K562 (cell line): Measurements from ENCODE around the gene MYO3B. TPM values are rescaled to one million over a fixed set of nuclear protein-coding genes. Genes with fewer than 3 reads are reported as not detected.

Experiments
- ETV5 ChIP-seq: sonication (generic); formaldehyde crosslinking; IDR thresholded peaks from 2 replicates; pipeline ENCODE4 v1.4.0; 2020; ENCODE audit warnings: low read depth, mild to moderate bottlenecking, missing genetic modification reagents
- PBX2 ChIP-seq, 2 experiments: IDR thresholded peaks in 1 of 2; conservative IDR thresholded peaks in 1 of 2; 2 replicates each; pipeline ENCODE4 v1.6.1; 2016; ENCODE audit warnings: low read depth in 2 of 2, mild to moderate bottlenecking in 1 of 2, missing compliant biosample characterization in 1 of 2, missing genetic modification characterization in 1 of 2, moderate library complexity in 1 of 2
- RCOR1 ChIP-seq, 2 experiments: IDR thresholded peaks; 2 replicates each; pipeline ENCODE4 v1.6.1; 2012; ENCODE audit warnings: low read depth in 2 of 2, low read length in 2 of 2, borderline replicate concordance in 1 of 2, improper control_type of control experiment in 1 of 2
- STAT6 ChIP-seq: sonication (generic); formaldehyde crosslinking; IDR thresholded peaks from 2 replicates; pipeline ENCODE4 v1.8.1; 2023; ENCODE audit warnings: mild to moderate bottlenecking, missing genetic modification reagents
- TCF7 ChIP-seq: sonication (generic); IDR thresholded peaks from 2 replicates; pipeline ENCODE4 v1.6.1; 2016; ENCODE audit warnings: antibody characterized with exemption, borderline replicate concordance
- polyA plus RNA-seq, 8 experiments: library from polyadenylated mRNA; depleted of rRNA in 4 of 8; stranded (reverse) in 5 of 8; unstranded in 3 of 8; fragments of >200 nt; fragmentation: Nextera tagmentation in 2 of 8; fragmentation: Illumina TruSeq in 1 of 8; extraction: Ambion mirVana in 2 of 8; extraction: Trizol in 1 of 8; gene quantifications; 2 replicates each; pipeline versions ENCODE4 v1.2.1 to v1.2.3, GENCODE V29; 2011 to 2014; ENCODE audit warnings: inconsistent platforms in 1 of 8, missing spikeins in 1 of 8
- total RNA-seq, 7 experiments: library from RNA; depleted of rRNA in 6 of 7; stranded (reverse); fragments of >200 nt in 6 of 7; fragmentation: Illumina TruSeq in 2 of 7; extraction: Trizol in 2 of 7; gene quantifications; 2 replicates each; pipeline versions ENCODE4 v1.2.1 to v1.2.3, GENCODE V29; 2011 to 2021; ENCODE audit warnings: low replicate concordance in 1 of 7

The MYO3B gene
- total and polyA plus RNA-seq, 9 of the 15 experiments (the other 6 are each of a cell fraction or from before 2014, with no cell fraction given): 2.7 to 6.5 (median 3.6) TPM

- no peak for TF ChIP-seq STAT6 (CRISPR knock-in tag)
- TF ChIP-seq ETV5: no peak
- TF ChIP-seq PBX2 (CRISPR knock-in tag; IDR thresholded peaks at IDR 0.05; ENCODE audit: low read depth): no peak; the same call in 1 of the 2 replicates
- TF ChIP-seq PBX2 (tag; conservative IDR thresholded peaks at IDR 0.05; ENCODE audit: low read depth): peak; percentile 88
- no peak for TF ChIP-seq RCOR1 (IDR thresholded peaks at IDR 0.05; ENCODE audit: borderline replicate concordance in 1 of 2, low read depth in 2 of 2, low read length in 2 of 2)
- TF ChIP-seq TCF7: no peak
Observed at GRCh38 chr2:170240629-170241028, 62.7 kb downstream of the MYO3B start (continued).
